HEK293T (cell line): Measurements from ENCODE around the gene IRS1.

Source experiments
- CTCF ChIA-PET: fragments of 350-600 bp; formaldehyde crosslinking; extraction: SDS; loops from one replicate; lab custom pipeline; 2021; ENCODE audit warnings: antibody characterized with exemption, inconsistent platforms; lab: Yijun Ruan, JAX
- POLR2A ChIA-PET: fragments of 350-600 bp; formaldehyde crosslinking; extraction: SDS; loops from one replicate; lab custom pipeline; 2020; ENCODE audit warnings: antibody characterized with exemption, inconsistent platforms; lab: Yijun Ruan, JAX
- DNase-seq: peaks from one replicate; pipeline ENCODE4 v3.0.0; 2012; ENCODE audit warnings: mixed read lengths; ENCODE audit errors: extremely low spot score
- ARNT ChIP-seq: fragments of 450-650 bp; IDR thresholded peaks from 2 replicates; pipeline ENCODE4 v1.6.1; 2017; ENCODE audit warnings: mild to moderate bottlenecking
- BHLHE40 ChIP-seq: fragments of 450-650 bp; IDR thresholded peaks from 2 replicates; pipeline ENCODE4 v1.6.1; 2016; ENCODE audit warnings: mild to moderate bottlenecking, moderate library complexity, borderline replicate concordance
- CTBP1 ChIP-seq: fragments of 450-650 bp; IDR thresholded peaks from 2 replicates; pipeline ENCODE4 v1.6.1; 2016; ENCODE audit warnings: borderline replicate concordance
- ELF4 ChIP-seq: fragments of 450-650 bp; IDR thresholded peaks from 2 replicates; pipeline ENCODE4 v1.6.1; 2017; ENCODE audit warnings: antibody characterized with exemption
- FOXA1 ChIP-seq: fragments of 450-650 bp; IDR thresholded peaks from 2 replicates; pipeline ENCODE4 v1.6.1; 2016; ENCODE audit warnings: mild to moderate bottlenecking
- FOXK2 ChIP-seq: fragments of 450-650 bp; IDR thresholded peaks from 2 replicates; pipeline ENCODE4 v1.6.1; 2016; ENCODE audit warnings: mild to moderate bottlenecking
- FOXM1 ChIP-seq: fragments of 450-650 bp; IDR thresholded peaks from 2 replicates; pipeline ENCODE4 v1.6.1; 2017; ENCODE audit warnings: mild to moderate bottlenecking, borderline replicate concordance
- HDGF ChIP-seq: fragments of 450-650 bp; IDR thresholded peaks from 2 replicates; pipeline ENCODE4 v1.6.1; 2017; ENCODE audit warnings: antibody characterized with exemption, borderline replicate concordance
- L3MBTL2 ChIP-seq: fragments of 450-650 bp; conservative IDR thresholded peaks from 2 replicates; pipeline ENCODE4 v1.6.1; 2016; ENCODE audit warnings: mild to moderate bottlenecking
- LEF1 ChIP-seq: fragments of 450-650 bp; IDR thresholded peaks from 2 replicates; pipeline ENCODE4 v1.6.1; 2017; ENCODE audit warnings: mild to moderate bottlenecking, borderline replicate concordance
- NFRKB ChIP-seq: fragments of 450-650 bp; IDR thresholded peaks from 2 replicates; pipeline ENCODE4 v1.6.1; 2016; ENCODE audit warnings: mild to moderate bottlenecking, moderate library complexity
- SP1 ChIP-seq: fragments of 450-650 bp; IDR thresholded peaks from 2 replicates; pipeline ENCODE4 v1.6.1; 2017
- SUZ12 ChIP-seq: fragments of 450-650 bp; IDR thresholded peaks from 2 replicates; pipeline ENCODE4 v1.6.1; 2016; ENCODE audit warnings: mild to moderate bottlenecking
- TARDBP ChIP-seq: fragments of 450-650 bp; IDR thresholded peaks from 2 replicates; pipeline ENCODE4 v1.6.1; 2016
- ZNF384 ChIP-seq: fragments of 450-650 bp; IDR thresholded peaks from 2 replicates; pipeline ENCODE4 v1.6.1; 2016
- TF ChIP-seq, protein P1 (sequence below): fragments of 450-650 bp; IDR thresholded peaks from 2 replicates; pipeline ENCODE4 v1.6.1; 2016

Gene IRS1

GRCh38 chr2:226687641-226688253, 111.9 kb downstream of the IRS1 start:
- DNase-seq = no peak
- no peak for TF ChIP-seq ELF4
- TF ChIP-seq HDGF = no peak
- no peak for TF ChIP-seq FOXA1
- TF ChIP-seq SUZ12 = no peak
- TF ChIP-seq BHLHE40 = no peak
- no peak for TF ChIP-seq CTBP1
- TF ChIP-seq ZNF384 = no peak
- TF ChIP-seq SP1 = no peak
- TF ChIP-seq TARDBP = no peak
- no peak for TF ChIP-seq L3MBTL2
- TF ChIP-seq LEF1 = no peak
- no peak for TF ChIP-seq ARNT
- TF ChIP-seq NFRKB = no peak
- no peak for TF ChIP-seq FOXM1
- no peak for TF ChIP-seq FOXK2
- TF ChIP-seq, protein P1, sequence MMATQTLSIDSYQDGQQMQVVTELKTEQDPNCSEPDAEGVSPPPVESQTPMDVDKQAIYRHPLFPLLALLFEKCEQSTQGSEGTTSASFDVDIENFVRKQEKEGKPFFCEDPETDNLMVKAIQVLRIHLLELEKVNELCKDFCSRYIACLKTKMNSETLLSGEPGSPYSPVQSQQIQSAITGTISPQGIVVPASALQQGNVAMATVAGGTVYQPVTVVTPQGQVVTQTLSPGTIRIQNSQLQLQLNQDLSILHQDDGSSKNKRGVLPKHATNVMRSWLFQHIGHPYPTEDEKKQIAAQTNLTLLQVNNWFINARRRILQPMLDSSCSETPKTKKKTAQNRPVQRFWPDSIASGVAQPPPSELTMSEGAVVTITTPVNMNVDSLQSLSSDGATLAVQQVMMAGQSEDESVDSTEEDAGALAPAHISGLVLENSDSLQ = no peak
- CTCF ChIA-PET = no interaction called here
- POLR2A ChIA-PET = no interaction called here

DNA sequence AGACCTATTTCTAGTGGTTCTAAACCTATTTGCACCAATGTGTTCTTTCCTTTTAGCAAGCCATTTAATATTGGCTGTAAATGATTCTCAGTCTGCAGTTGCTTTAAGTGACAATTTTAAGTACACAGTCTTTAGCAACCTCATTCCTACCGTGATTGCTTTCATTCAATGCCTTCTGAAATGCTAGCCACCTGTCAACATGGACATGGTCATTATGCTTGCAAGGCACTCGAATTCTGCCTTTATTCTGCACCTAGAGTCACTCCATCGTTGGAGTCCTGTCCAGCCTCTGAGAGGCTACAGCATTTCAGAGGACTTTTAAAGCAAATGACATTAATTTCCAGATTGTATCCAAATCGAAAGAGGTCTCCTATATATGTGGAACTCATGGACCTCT, 115.1 kb downstream of the IRS1 start:
- POLR2A ChIA-PET = no interaction called here
- no peak for TF ChIP-seq SP1
- TF ChIP-seq FOXM1 = no peak
- no peak for TF ChIP-seq BHLHE40
- TF ChIP-seq ZNF384 = no peak
- TF ChIP-seq L3MBTL2 = no peak
- TF ChIP-seq, protein P1 = no peak
- TF ChIP-seq NFRKB = no peak
- CTCF ChIA-PET = no interaction called here
- no peak for DNase-seq

DNA sequence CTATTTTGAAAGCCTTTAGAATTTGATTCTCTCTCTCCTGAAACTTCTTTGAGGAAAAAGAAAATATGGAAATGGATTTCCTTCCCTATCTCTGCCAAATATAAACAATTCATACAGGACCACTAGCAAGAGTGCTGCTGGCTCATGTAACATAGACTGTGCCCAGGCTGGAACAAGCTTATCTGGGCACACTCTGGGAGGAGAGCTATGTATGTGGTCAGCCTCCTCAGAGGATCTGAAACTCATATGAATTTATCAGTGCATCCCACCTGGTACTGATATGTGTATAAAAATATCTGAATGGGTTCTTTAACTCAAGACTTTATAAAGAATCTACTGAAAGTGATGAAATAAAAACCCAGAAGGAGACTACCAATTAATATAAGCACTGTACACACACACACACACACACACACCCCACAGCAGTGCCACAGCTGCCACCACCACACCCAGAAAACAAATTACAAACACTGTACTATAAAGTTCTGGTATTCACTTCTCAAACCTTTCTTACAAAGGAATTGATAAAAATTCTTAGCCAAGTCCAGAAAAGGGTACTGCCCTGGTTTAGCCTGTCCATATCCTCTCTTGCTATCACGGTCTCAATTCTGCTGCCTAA, 115.6 kb downstream of the IRS1 start:
- no peak for TF ChIP-seq NFRKB
- no peak for TF ChIP-seq CTBP1
- TF ChIP-seq ARNT = no peak
- TF ChIP-seq, protein P1 = no peak
- no peak for TF ChIP-seq FOXM1
- TF ChIP-seq BHLHE40 = no peak
- TF ChIP-seq ELF4 = no peak
- TF ChIP-seq TARDBP = no peak
- no peak for TF ChIP-seq HDGF
- no peak for TF ChIP-seq FOXA1
- POLR2A ChIA-PET = no interaction called here
- no peak for DNase-seq
- CTCF ChIA-PET = no interaction called here

- TF ChIP-seq ARNT (no peak), FOXM1 (no peak), SUZ12 (no peak), FOXK2 (no peak), ELF4 (no peak), L3MBTL2 (no peak), FOXA1 (no peak), TARDBP (no peak), ZNF384 (no peak), LEF1 (no peak), NFRKB (no peak)
- TF ChIP-seq, protein P1 = no peak
- DNase-seq = no peak
- POLR2A ChIA-PET = no interaction called here
- CTCF ChIA-PET = no interaction called here
Observed at GRCh38 chr2:226683196-226683595, 116.4 kb downstream of the IRS1 start.
